GM18511 (cell line): ENCODE measurements around the gene TRIM29.

Experiments
- ATAC-seq: cut with Tn5 transposase; IDR thresholded peaks from one replicate; pipeline ENCODE4 v1.9.1; 2021; ENCODE audit warnings: mild to moderate bottlenecking, moderate library complexity; ENCODE audit not compliant: unreplicated experiment

TRIM29 gene

DNA sequence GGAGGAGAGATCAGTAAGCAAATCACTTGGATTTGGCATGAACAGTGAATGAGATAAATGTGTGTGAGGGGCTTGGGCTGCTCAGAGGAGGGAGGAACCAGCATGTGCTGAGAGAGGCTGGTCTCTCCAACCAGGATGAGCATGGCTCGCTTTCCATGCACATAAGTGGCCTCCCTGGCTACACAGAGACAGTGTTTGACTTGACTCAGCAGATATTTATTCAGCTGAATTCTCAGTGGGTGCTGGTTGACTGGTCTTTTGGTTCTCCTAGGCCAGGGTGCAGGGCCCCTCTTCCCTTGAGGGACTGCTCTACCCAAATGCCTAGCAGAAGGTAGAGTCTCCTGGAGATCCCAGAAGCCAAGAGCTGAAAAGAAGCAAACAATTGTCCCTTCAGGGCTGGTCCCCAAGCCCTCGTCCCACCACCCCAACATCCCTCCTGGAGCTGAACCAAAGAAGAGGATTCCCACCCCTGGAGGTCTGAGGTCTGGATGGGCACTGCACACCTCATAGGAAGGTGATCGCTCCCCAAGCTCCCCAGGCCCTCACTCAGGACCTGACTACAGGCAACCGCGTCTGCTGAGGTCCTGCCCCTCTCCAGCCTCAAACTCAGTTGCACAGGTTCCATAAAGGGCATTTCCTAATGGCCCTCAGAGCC lies 3.3 kb upstream of the TRIM29 start:
- ATAC-seq = no peak

DNA sequence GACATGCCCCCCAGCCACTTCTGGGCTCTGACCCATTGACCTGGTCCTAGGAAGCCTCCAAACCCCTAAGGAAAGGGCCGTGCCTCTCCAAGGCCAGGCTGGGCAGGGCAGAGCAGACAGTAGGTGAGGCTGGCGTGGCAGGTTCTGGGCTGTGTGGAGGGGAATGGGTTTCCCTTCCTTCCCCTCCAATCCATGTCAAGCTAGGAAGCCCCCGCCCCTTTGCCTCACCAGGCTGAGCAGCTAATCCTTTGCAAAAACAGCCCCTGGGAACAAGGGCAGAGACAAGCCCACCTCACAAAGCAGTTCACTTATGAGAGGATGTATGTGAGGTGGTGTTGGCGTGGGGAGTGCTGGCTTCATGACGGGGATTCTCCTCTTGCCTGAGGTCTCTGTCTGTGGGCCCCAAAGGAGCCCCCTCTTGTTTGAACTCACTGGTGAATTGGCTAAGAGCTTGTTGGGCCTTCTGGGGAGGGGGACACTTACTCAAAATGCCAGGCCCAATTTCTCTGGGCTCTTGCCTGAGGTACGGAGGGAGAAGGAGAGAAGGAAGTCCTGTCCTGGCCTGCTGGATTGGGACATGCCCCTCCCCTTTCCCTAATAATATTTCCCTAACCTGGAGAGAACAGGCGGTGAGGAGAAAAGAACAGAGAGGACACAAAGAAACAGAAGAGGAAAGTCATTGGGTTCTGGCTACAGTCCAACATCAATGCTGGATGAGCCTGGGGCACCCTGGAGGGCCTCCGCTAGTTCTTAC lies 1.6 kb upstream of the TRIM29 start:
- ATAC-seq = no peak

DNA sequence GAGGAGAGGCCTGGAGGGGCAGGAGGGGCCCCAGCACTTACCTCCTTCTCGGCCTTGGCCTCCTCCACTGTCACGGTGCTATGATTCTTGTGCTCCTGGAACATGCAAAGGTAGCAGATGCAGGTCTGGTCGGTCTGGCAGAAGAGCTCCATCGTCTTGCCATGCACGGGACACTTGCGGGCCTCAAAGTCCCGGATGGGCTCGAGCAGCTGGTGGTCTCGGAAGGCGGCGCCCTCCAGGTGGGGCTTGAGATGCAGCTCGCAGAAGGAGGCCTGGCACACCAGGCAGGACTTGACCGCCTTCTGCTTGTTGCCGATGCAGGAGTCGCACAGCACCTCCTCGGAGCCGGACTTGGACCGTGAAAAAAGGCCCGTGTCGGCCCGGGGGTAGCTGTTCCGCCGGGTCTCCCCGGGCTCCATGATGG lies 714 bp downstream of the TRIM29 start:
- no peak for ATAC-seq

DNA sequence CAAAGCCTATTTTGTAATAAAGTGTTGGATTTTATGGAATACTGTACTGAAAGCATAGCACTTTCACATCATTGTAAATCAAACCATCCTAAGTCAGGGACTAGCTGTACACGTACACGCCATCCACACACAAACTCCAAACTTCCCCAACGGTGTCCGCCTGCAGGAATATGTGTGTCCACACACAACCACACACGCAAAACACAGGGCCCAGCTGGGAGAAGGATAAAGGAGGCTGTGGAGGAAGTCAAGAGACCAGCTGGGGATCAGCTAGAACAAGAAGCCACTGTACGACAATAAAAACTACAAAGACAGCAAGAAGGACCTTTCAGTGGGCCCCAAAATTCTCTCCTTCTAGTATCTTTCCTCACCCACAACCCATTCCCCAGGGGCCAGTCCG lies 1.6 kb downstream of the TRIM29 start:
- no peak for ATAC-seq

DNA sequence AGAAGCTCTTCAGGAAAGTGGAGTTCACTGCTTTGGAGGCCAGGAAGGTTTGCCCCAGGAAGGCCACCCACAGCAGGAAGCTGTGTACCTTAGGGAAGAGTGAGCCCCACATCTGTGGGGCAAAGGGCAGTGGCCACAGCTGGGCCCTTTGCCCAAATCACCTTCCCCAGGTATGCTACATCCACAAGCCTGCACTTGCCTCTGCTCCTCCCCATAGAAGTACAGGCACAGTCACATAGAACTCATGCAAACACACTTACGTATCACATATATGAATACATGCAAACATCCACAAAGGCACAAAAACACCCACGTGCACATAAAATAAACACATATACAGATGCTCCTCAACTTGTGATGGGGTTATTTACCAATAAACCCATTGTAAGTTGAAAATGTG lies 2.1 kb downstream of the TRIM29 start:
- ATAC-seq = no peak

DNA sequence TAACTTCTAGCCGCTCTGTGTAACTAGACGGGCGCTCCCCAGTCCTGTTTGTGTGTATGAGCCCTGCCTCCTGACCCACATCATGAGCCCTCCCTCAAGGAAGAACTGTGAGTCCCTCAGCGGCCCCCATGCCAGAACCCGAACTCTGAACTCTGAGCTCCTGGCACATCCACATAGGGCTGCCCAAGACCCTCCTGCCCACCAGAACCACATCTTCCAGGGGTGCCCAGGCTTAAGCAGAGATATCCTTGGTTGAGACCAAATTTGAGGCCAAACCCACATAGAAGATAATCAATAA lies 3.0 kb downstream of the TRIM29 start:
- no peak for ATAC-seq

DNA sequence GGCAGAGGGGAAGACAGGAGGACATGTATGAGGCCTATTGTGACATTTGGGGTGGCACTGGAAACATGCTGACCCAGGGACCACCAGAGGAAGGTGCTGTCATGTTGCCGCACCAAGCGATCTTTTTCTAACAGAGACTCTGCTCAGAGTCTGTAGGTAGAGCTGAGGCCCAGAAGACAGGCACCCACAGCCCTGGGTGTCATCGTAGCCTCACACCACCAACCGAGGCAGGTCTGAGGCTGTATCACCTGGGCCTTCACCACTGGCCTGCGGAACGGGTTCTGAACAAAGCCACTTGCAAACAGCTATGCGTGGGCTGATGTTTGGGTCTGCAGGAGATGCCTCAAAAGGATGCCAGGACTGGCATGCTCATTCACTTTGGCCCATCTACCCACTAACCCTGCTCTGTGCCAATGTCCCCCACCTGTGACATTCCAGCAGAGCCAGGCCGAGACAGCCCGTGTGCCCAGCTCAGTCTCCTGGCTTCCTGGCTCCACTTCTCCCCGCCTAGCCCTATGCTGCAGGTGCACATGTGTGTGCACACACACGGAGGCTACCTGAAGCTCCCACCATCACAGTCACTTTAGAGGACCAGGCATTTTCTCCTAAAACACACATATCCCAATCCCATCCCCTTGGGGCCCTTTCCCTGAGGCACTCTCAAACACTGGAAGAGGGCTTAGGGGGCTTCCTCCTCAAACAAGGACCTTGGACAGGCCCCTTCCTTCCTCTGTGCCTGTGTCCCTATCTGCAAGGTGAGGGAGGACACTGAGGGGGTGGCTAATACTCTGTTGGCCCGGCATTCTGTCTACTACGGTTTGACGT lies 3.6 kb downstream of the TRIM29 start:
- no peak for ATAC-seq

DNA sequence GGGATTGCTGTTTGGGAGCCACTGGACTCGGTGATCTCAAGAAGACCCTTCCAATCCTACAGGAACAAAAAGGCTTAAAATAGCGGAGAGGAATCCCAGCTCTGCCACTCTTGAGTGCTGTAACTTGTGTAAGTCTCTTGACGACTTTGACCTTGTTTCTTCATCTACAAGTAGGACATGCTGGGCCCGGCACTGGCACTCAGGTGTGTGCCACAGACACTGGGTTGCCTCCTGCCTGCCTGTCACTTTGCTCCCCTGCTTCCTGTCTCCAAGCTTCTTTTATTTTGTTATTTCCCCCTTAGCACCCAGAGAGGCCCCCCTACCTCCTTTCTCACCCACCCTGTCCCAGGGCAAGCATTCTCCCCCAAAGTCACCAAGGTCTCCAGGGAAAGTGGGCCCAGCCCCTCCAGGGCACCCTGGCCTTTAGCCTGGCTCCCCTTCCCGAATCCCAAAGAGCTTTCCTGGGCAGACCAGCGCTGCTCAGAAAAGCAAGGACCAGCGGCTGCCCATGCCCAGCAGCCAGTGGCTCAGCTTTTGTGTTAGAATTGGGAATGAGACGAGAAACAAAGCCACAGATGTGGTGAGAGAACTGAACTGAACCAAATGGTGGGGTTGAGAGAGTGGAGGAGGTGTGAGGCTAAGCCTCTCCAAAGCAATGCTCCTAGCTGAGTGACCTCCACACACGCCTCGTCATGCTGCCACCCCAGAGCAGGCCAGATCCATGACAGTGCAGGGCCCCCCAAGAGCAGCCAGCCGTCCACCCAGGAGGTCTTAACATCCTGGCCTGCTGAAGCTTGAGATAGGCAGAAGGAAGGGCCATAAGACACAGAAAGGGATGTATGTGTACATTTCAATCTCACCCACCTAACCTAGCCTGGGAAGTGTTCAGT lies 4.5 kb downstream of the TRIM29 start:
- ATAC-seq = no peak

DNA sequence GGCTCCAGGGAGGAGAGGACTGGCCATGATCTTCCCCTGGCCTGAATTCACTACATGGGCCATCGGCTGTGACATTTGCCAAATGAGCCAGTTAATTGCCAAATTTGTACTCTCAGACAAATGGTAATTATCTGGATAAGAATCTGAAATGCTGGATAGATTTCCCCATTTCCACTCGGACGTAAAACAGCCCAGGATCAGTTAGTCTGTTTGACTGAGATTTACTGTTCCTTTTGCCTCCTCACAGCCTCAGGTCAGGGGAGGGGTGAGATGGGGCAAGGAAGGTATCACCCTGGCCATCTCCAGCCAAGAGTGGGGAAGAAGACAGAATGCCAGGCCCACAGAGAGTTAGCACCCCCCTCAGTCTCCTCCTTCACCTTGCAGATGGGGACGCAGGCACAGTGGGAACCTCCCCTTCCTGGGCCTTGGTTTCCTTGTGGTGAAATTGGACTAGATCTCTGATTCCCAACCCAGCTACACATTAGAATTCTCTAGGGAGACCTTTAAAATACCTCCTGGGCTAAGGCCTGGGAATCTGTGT lies 5.2 kb downstream of the TRIM29 start:
- ATAC-seq = no peak

DNA sequence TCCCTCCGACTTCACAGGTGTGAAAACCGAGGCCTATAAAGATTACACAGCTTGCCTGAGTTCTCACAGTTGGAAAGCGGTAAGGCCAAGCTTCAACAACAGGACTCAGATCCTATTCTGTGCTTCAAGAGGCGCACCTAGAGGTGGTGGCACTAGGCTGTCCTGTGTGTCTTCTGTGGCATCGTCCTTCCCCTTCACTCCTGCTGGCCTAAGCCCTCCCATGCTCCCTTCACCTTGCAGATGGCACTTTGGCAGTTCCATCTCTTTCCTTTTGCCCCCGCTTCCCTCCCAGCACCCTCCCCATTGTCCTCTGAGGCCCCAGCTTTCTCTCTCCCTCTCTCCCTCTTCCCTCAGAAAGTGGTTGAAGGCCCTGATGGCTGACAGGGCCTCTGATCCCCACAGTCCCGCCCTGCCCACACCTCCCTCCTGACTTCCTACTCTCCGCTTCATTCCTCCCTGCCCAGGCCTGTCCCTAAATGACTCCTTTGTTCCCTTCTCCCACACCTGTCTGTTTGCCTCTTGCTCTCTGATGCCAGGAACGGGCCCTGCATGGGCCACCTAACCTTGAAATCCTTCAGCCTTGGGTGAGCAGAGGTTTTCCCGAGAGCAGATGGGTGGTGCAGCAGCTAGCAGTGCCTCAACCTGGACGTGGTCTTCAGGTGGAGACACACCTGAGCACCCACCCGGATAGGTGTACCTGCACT lies 5.8 kb downstream of the TRIM29 start:
- no peak for ATAC-seq

DNA sequence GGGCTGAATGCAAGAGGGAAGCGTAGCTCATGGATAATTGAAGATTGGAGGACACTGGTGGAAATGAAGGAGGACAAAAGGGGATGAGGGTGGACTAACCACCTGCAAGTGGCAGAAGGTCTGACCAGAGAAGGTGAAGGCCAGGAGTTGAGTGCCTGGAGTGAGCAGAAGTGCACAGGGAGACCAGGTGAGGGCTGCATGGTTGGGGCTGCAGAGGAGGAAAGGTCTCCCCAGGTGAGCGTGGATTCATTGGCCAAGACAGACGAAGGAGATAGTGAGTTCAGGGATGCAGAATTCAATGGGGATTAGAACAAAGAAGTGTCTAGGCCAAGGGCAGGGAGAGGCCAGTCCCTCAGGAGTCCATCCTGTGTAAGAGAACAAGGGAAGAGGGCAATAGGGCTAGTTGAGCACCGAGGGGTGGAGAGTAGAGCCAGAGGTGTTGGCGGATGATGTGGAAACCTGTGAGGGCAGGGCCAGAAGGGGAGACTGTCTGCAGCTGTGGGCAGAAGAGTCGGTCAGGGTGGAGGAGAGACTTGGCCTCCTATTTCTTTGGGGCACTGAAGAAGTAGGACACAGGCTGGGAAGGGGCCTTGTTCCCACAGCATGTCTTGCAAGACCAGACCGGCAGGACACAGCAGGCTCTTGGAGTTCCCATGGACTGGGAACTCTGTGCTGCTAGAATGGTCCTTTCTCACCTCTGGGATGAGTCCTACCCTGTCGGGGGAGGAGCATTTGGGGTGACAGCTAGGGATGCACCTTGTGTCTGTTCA lies 6.7 kb downstream of the TRIM29 start:
- ATAC-seq = no peak

DNA sequence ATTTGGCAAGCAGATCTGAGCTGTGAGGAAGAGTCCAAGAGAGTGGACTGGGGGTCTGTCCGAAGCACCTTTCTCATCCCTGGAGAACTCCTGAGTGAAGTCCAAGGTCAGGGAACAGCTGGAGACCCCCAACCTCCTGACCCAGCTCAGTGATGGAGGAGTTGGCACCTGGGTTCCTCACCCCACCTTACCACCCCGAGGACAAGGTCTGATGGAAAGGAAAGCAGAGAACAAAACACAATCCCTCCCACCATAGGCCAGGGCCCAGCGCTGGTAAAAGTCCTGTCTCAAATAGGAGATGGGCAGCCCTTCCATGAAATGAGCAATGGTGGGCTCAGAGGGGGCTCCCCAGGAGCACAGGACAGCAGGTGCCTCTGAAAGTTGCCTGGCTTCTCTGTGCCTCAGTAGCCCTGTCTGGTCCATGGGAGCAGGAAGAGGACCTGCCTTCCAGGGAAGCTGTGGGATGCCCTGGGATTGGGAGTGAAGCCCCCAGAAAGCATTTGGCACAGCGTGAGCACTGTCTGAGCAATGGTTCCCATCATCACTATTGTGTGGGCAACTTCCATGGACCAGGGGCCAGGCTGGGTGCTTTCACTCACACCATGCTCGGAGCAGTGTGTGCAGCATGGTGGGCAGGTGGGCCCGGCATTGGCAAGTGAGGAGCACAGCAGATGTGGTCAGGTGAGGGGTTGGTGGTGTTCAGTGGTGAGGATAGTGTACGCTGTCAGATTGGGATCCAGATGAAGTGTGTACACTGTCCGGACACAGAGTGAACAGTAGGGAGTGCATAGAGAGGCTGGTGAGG lies 7.5 kb downstream of the TRIM29 start:
- ATAC-seq = no peak

DNA sequence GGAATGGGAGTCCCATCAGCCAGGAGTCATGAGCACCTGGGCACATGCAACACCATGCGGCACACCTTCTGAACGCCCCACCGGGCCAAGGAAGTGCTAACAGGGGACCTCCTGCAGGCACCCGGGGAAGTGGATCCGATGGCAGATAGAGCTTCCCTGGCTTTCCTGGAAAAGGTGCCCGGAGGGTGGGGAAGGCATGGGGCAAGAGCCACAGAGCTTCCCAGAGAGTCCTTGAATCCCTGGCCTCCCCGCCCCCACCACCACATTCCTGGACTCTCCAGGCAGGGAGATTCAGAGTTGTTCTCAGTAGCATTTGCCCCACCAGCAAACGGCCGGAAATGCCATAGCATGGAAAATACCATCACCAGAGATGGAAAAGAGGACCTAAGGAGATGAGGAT lies 8.3 kb downstream of the TRIM29 start:
- ATAC-seq = no peak

DNA sequence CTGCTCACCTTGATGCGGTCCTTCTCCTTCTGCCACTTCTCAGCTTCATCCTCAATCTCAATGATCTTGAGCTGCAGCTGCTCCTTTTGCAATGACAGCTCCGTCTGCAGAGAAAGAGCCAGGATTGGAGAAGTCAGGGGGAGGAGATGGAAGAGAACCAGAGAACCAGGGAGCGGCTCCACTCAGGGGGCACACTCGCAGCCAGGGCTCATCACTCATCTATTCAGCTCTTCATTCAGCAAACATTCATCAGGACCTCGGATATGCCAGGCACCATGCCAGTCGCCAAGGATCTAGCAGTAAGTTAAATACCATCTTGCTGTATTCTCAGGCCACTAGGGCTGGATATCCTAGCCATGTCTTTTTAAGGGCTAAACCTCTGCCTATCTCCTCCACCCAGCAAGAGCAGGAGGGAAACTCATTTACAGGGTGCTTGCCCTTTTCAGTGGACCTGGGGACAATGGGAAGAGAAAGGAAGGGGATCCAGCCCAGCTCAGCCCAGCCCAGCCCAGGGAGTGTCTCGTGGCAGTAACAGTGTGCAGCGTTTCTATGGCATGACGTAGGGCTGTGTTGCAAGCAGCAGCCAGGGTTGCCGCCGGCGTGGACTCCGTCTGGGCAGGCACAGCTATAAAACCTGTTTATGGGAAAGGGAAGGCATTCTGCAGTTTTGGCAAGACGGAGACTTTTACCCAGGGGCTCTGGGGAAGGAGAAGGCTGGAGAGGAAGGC lies 9.4 kb downstream of the TRIM29 start:
- no peak for ATAC-seq

DNA sequence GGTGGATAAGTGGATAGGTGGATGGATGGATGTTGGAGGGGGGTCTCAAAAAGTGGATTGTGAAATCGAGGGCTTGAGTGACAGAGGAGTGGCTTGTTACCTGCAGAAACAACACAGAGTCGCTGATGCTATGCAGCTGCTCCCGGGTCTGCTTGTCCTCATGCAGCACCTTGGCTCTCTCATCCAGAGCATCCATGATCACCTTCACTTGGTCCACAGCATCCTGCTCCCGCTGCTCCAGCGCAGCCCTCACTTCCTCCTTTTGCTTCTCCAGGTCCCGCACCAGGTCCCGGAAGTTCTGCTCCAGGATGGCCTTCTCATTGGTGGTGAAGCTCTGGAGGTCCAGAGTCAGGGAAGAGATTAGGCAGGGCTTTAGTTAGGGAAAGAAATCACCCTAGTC lies 10.7 kb downstream of the TRIM29 start:
- ATAC-seq = no peak

DNA sequence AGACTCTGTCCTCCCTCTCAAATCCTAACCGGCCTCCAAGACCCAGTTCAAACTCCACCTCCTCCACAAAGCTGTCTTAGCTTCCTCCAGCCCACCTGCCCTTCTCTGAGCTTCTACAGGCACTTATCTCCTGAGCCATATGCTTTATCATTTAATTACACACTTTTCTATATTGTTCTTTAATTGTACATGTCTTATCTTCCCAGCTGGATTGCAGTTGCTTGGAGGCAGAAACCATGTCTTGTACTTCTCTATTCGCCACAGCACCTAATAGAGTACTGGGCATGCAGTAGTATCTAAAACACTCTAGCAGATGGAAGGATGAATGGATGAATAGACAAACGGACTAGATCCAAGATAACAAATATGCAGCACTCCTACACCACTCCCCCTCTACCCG lies 11.3 kb downstream of the TRIM29 start:
- ATAC-seq = no peak

DNA sequence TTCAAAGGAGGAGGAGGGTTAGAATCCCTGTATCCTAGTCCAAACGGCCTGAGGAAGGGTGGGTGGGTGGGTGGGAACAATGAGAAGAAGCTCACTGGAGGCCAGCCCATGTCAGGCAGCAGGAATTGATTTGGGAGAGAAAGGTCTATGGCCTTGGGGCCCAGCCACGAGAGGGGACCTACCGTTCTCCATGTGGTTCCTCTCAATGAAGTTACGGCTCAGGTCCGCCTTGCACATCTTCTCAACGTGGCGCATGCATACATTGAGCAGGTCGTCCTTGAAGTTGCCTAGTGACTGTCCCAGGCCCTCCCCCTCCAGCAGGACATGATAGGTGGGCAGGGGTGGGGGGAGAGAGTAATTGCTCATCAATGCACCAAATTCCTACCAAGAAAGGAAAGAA lies 12.4 kb downstream of the TRIM29 start:
- ATAC-seq = no peak

DNA sequence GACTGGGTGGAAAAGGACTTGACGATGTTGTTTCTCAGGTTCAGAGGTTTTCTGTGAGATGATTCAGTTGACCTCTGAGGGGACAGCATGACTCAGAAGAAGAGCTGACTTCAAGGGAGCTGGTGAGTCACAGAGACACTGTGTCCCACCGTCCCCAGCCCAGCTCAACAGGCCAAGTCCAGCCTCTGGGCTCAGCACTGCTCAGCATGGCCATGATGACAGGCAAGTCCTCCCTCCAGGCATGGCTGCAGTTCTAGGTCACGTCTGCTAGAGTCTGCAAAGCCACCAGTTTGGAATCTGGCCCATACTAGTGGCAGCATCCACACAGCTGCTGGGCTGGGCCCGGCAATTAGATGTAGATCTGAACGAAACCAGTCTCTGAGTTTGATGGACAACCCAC lies 12.9 kb downstream of the TRIM29 start:
- ATAC-seq = no peak
